Activated CD8-positive, alpha-beta T cell treated with anti-CD3 and anti-CD28 coated beads for 36 hours (primary cell): ENCODE results near the gene SLC45A3. TPM values are rescaled to one million over a fixed set of nuclear protein-coding genes. Genes with fewer than 3 reads are reported as not detected.

Experiments used
- ATAC-seq: fragments of 200-7000 bp; cut with Tn5 transposase; one replicate; pipeline ENCODE4 v1.10.0; 2021; ENCODE audit warnings: mild to moderate bottlenecking, moderate library complexity
- CTCF ChIA-PET: fragments of 350-600 bp; sonication (Branson Sonifier 250); formaldehyde crosslinking; loops from one replicate; lab custom pipeline; 2021; ENCODE audit warnings: antibody characterized with exemption; lab: Charles Lee
- POLR2A ChIA-PET: fragments of 350-600 bp; sonication (Branson Sonifier 250); formaldehyde crosslinking; loops from one replicate; lab custom pipeline; 2021; ENCODE audit warnings: antibody characterized with exemption; lab: Charles Lee
- DNase-seq: peaks from one replicate; pipeline ENCODE4 v3.0.0-alpha.2; 2020
- H3K27ac Mint-ChIP-seq: one replicate; pipeline ENCODE4 v1.8.0; 2021; ENCODE audit warnings: mild to moderate bottlenecking, mixed read lengths
- H3K27me3 Mint-ChIP-seq: one replicate; pipeline ENCODE4 v1.8.0; 2021; ENCODE audit warnings: mixed read lengths
- H3K36me3 Mint-ChIP-seq: one replicate; pipeline ENCODE4 v1.8.0; 2021; ENCODE audit warnings: low read depth, mixed read lengths
- H3K4me1 Mint-ChIP-seq: one replicate; pipeline ENCODE4 v1.8.0; 2021; ENCODE audit warnings: low read depth, mixed read lengths
- H3K4me3 Mint-ChIP-seq: one replicate; pipeline ENCODE4 v1.8.0; 2021; ENCODE audit warnings: mild to moderate bottlenecking, moderate library complexity, mixed read lengths
- H3K9me3 Mint-ChIP-seq: one replicate; pipeline ENCODE4 v1.8.0; 2021; ENCODE audit warnings: mixed read lengths
- intact Hi-C: fragments of 100-400 bp; cut with micrococcal nuclease; formaldehyde crosslinking; loops from one replicate; pipeline ENCODE4 v1.10.0; 2022
- total RNA-seq, 2 experiments: library from RNA; stranded (reverse); gene quantifications; one replicate each; pipeline ENCODE4 v1.2.3, GENCODE V29; 2021
- TF ChIP-seq, protein P1 (sequence below): fragments of 200-600 bp; IDR thresholded peaks from one replicate; pipeline ENCODE4 v1.8.0; 2022; ENCODE audit warnings: antibody characterized with exemption, mild to moderate bottlenecking

Gene SLC45A3
- total RNA-seq, 2 experiments from 2014 or later = 0.38 to 0.65 TPM

DNA sequence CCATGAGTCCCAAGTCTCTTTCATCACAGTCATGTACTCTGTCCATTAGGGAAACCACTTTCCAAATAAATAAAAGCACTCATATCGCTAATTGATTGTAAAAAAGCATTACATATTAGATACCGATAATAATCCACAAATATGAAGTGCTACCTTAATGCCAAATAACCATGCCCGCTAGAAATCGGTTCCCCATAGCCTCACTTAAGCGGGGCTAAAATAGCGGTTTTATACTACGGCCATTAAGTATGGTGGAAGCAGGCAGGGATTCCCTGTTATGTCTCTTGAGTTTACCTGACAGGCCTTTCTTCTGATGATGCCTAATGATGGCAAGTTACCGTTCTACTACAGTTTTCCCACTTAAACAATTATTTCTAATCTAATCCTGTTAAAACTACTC is 52.4 kb downstream of the SLC45A3 start:
- peaks cover 45% of the 10 kb centered on the region for H3K36me3 Mint-ChIP-seq
- no peaks in the 10 kb centered on the region for H3K9me3 Mint-ChIP-seq
- POLR2A ChIA-PET = interaction anchor here (0.7 to 1.9 kb wide), 2 partner anchors 27 to 35 kb away, joined by 3 to 5 read pairs; no protein-coding TSS in a partner anchor
- H3K27me3 Mint-ChIP-seq = no peaks in the 10 kb centered on the region
- H3K4me1 Mint-ChIP-seq = peaks cover 59% of the 10 kb centered on the region
- peak overlapping the region; percentile 93 for H3K4me3 Mint-ChIP-seq
- intact Hi-C loops = no loop called here
- TF ChIP-seq, protein P1, sequence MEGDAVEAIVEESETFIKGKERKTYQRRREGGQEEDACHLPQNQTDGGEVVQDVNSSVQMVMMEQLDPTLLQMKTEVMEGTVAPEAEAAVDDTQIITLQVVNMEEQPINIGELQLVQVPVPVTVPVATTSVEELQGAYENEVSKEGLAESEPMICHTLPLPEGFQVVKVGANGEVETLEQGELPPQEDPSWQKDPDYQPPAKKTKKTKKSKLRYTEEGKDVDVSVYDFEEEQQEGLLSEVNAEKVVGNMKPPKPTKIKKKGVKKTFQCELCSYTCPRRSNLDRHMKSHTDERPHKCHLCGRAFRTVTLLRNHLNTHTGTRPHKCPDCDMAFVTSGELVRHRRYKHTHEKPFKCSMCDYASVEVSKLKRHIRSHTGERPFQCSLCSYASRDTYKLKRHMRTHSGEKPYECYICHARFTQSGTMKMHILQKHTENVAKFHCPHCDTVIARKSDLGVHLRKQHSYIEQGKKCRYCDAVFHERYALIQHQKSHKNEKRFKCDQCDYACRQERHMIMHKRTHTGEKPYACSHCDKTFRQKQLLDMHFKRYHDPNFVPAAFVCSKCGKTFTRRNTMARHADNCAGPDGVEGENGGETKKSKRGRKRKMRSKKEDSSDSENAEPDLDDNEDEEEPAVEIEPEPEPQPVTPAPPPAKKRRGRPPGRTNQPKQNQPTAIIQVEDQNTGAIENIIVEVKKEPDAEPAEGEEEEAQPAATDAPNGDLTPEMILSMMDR = no peak
- ATAC-seq (no peak), DNase-seq (no peak)
- CTCF ChIA-PET = interaction anchor here (0.8 to 11.8 kb wide), 5 partner anchors 15 to 36 kb away, joined by 3 to 306 read pairs (median 6); no protein-coding TSS in a partner anchor
- H3K27ac Mint-ChIP-seq = peak overlapping the region; percentile 80

GRCh38 chr1:205626216-205626615 is 54.1 kb downstream of the SLC45A3 start:
- H3K4me1 Mint-ChIP-seq = peaks cover 52% of the 10 kb centered on the region
- CTCF ChIA-PET = interaction anchor here (1.3 kb wide), 1 partner anchor 35 kb away, joined by 6 read pairs; no protein-coding TSS in a partner anchor
- no peak for DNase-seq

GRCh38 chr1:205623646-205624045 is 56.7 kb downstream of the SLC45A3 start:
- H3K4me3 Mint-ChIP-seq = no peak overlapping the region
- H3K36me3 Mint-ChIP-seq = peaks cover 59% of the 10 kb centered on the region
- CTCF ChIA-PET = interaction anchor here (1.4 to 4.0 kb wide), 3 partner anchors 15 to 32 kb away, joined by 4 to 20 read pairs (median 4); no protein-coding TSS in a partner anchor
- DNase-seq = no peak
- H3K27ac Mint-ChIP-seq = no peak overlapping the region
- no peaks in the 10 kb centered on the region for H3K9me3 Mint-ChIP-seq
- H3K4me1 Mint-ChIP-seq = peaks cover 51% of the 10 kb centered on the region
- ATAC-seq = no peak
- POLR2A ChIA-PET = interaction anchor here (0.6 to 3.2 kb wide), 5 partner anchors 9 to 163 kb away, joined by 3 to 11 read pairs (median 3); partner anchors contain the start of gene ELK4
- intact Hi-C loops = no loop called here
- H3K27me3 Mint-ChIP-seq = no peaks in the 10 kb centered on the region
- TF ChIP-seq, protein P1 = no peak

More at GRCh38 chr1:205626216-205626615, 54.1 kb downstream of the SLC45A3 start:
- TF ChIP-seq, protein P1 = no peak
- Mint-ChIP-seq H3K9me3 (no peaks in the 10 kb centered on the region), H3K36me3 (peaks cover 49% of the 10 kb centered on the region), H3K4me3 (no peak overlapping the region), H3K27me3 (no peaks in the 10 kb centered on the region), H3K27ac (peak overlapping the region; percentile 53)
- POLR2A ChIA-PET = interaction anchor here (0.6 to 0.8 kb wide), 2 partner anchors 14 to 257 kb away, joined by 3 read pairs; no protein-coding TSS in a partner anchor
- ATAC-seq = no peak
- intact Hi-C loops = no loop called here

- no peak for DNase-seq
- H3K9me3 Mint-ChIP-seq = no peaks in the 10 kb centered on the region
- no peaks in the 10 kb centered on the region for H3K27me3 Mint-ChIP-seq
- peaks cover 52% of the 10 kb centered on the region for H3K36me3 Mint-ChIP-seq
- peaks cover 32% of the 10 kb centered on the region for H3K4me1 Mint-ChIP-seq
- no peak overlapping the region for H3K4me3 Mint-ChIP-seq
- intact Hi-C loops = no loop called here
- ChIA-PET CTCF (interaction anchor here (1.3 kb wide), 2 partner anchors 12 to 38 kb away, joined by 3 to 4 read pairs; partner anchors contain the start of gene ELK4), POLR2A (interaction anchor here (1.0 to 1.3 kb wide), 2 partner anchors 10 to 11 kb away, joined by 5 to 7 read pairs; partner anchors contain the start of gene ELK4)
- no peak for ATAC-seq
- H3K27ac Mint-ChIP-seq = peak overlapping the region; percentile 38
- TF ChIP-seq, protein P1 = no peak
These were observed 60.0 kb downstream of the SLC45A3 start for GRCh38 chr1:205620269-205620668.

DNA sequence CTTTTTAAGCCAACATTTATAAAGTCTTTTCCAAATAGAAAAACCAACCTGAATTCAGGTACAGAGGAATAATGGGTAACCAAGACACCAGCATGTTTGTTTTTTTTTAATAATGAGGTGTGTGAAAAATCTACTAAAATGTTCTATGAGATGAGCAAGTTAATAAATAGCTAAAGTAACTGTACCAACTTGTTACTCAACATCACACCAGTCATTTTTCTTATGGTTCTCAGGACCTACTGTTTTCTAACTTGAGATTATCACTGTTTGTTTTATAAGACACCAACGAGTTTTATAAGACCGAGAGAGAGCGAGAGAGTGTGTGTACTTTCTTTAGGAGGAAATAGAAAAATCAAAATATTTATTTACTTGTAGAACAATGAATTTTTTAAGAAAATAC is 60.9 kb downstream of the SLC45A3 start:
- Mint-ChIP-seq H3K27me3 (no peaks in the 10 kb centered on the region), H3K9me3 (no peaks in the 10 kb centered on the region), H3K4me3 (no peak overlapping the region), H3K27ac (no peak overlapping the region), H3K36me3 (peaks cover 57% of the 10 kb centered on the region), H3K4me1 (peaks cover 29% of the 10 kb centered on the region)
- ChIA-PET CTCF (interaction anchor here (1.3 kb wide), 1 partner anchor 39 kb away, joined by 3 read pairs; no protein-coding TSS in a partner anchor), POLR2A (no interaction called here)
- DNase-seq (no peak), ATAC-seq (no peak)
- TF ChIP-seq, protein P1 = no peak
- intact Hi-C loops = no loop called here
